ENCODE data around the gene FAM124B.

FAM124B gene

GRCh38 chr2:224379986-224380385 is 21.9 kb downstream of the FAM124B start:
- no peak for DNase-seq

DNA sequence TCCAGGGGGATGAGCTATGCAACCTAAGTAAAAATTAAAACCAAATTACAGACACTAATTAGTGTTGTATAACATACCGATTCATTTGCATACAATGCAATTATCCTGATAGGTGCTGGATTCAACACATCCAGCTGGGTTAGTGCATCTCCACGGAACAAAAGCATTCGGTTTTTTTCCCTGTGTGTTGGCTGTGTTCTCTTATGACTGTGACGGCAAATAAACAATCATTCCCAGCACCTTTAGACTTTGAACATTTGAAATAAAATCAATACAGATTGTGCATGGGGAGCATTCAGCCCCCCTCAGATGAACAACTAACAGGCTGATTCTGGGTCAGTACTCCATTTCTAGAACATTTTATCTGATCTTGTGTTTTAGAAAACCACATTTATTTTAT is 22.7 kb downstream of the FAM124B start:
- DNase-seq = no peak

- DNase-seq = no peak
These were observed 23.2 kb downstream of the FAM124B start for GRCh38 chr2:224378701-224379097.

DNA sequence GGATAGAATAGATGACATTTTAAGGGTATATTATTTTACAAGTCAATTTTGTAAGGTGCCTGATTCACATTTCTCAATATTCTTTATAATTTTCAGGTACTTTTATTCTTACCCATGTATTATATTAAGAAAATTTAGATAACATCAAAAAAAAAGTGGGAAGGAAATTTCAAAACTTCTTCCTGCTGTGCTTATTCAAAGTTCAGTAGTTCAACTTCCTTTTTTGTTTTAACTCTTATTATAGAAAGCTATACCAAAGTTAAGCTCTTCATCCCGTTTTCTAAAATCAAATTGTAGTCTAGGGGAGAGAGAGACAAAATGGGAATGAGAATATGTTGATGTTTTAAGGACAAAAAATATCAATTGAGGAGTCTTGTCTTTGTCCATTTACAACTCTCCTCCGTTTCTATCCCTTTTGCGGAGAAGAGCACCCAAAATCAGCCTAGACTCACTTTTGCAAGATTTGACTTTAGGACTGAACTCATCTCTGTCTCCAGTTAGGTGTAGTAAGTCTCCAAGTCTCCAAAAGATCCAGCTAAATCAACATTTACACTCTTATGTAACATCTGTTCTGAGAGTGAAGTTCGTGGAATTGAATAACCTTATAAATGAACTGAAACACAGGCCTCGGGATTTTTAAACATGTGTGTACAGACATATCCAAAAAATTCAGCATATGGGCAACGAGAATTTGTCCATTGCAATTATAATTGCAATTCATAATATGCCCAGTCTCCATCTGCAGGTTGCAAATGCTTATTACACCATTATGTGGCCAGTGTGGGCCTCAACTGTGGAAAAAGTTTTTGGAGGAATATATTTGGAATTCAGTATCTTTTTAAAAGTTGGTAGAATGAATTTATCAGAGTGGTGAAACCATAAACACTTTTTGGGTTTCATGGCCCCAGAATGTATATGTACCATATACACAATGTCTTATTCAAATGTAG is 23.9 kb downstream of the FAM124B start:
- no peak for DNase-seq

DNA sequence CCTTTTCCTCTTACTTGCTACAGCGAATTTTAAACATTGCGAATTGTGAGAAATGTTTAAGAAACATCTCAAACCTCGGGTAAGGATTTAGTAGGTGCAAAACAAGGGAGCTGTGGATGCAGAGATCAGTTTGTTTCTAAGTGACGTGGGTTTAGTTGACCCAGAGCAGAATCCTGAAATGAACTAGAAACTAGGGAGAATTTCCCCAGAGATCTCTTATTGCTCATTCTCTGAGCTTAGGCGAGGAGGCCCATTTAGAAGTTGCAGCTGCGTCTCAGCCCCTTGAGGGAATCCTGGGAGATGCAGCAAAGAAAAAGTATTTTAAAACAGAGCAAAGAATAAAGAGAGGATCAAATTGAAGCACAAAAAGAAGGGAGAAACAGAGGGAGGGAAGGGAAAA is 29.3 kb downstream of the FAM124B start:
- no peak for DNase-seq

DNA sequence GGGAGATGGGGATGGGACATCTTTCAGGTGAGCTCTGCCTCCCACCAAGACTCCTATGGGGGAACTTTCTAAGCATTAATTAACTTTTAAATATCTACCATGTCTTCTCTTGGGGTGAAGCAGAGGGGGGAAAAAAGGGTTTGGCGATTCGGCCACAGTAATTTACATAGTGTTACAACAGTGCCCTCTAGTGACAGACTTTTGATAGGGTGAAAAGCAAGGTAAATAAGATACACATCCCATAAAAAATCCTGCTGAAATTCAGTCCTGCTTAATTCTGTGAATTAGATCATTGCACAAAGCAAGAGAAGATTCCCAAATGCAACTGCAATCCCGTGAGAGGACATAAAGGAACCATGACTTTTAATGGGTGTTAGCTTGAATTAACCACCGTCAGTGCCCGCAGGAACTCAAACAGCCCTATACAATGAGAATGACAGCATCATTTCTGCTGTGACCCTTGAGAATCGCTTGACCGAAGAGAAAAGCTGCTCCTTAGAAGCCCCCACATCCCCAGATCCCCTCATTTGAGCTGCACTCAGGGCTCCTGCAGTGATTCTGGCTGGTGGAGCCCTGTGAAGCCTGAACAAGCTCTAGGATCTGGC is 32.8 kb downstream of the FAM124B start:
- no peak for DNase-seq

DNA sequence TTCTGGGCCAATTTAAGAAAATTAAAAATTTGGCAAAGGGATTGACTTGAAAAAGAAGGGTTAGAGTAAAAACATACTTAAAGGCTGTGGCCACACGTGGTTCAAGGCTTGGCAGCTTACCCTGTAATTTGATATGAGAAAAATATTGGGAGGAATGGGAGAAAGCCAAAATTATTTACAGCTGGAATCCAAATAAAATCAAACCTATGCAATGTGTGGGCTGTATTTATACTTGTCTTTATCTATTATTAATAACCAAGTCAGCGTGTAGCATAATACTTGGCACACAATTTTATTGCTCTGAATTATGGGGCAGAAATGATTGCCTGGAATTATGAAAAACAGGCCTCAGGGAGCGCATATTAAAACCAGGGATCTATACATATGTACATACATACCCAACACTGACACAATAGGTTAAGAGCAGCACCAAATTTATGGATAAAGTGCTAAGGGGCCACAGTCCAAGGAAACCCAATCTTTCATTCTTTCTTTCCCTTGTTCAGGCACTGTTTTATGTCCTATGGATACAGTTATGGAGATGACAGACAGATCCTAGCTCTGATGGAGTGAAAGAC is 35.6 kb downstream of the FAM124B start:
- no peak for DNase-seq

DNA sequence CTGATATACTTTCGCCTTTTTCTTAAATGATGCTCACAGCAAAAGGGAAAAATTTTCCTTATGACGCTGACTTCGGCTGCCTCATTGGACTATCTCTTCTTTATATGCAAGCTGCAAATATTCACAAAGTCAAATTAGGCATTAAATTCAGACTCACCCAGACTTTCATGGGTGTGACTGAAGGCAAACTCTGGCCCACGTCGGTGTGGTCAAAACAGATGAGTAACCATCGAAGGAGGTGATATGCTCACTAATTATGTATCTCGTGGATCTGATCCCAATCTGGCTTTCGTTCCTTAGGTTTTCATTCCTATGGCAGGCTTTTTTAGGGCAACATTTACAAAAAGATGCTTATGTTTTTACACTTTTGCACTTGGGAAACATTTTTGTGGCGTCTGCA is 36.6 kb downstream of the FAM124B start:
- no peak for DNase-seq

GRCh38 chr2:224363281-224363680 is 38.6 kb downstream of the FAM124B start:
- DNase-seq = no peak

GRCh38 chr2:224362094-224362493 is 39.8 kb downstream of the FAM124B start:
- no peak for DNase-seq

- DNase-seq = no peak
These were observed 41.1 kb downstream of the FAM124B start for GRCh38 chr2:224360801-224361251.

GRCh38 chr2:224359569-224359968 is 42.3 kb downstream of the FAM124B start:
- no peak for DNase-seq

GRCh38 chr2:224357098-224357901 is 44.6 kb downstream of the FAM124B start:
- DNase-seq = peak; percentile 8

- no peak for DNase-seq
These were observed 47.2 kb downstream of the FAM124B start for GRCh38 chr2:224354632-224355211.

- DNase-seq = no peak
These were observed 51.2 kb downstream of the FAM124B start for GRCh38 chr2:224350703-224351102.

DNA sequence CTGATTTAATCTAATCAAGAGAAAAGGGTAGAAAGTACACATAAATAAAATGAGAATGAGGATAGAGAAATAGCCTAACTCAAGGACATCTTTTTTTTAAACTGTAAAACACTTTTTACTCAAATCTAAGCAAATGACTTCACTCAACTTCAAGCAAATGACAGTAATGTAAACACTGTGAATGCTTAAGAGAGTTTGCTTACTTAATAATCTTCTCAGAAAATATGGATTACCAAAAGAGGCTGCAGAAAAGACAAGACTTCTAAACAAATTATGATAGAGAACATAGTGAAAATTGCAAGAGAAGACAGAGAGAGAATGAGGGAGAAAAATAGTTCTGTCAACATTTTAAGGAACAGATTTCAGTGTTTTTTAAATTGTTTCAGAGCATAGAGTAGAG is 52.5 kb downstream of the FAM124B start:
- DNase-seq = no peak

GRCh38 chr2:224347176-224348051 is 54.5 kb downstream of the FAM124B start:
- no peak for DNase-seq

- no peak for DNase-seq
These were observed 56.4 kb downstream of the FAM124B start for GRCh38 chr2:224345492-224345891.

- DNase-seq = no peak
These were observed 58.7 kb downstream of the FAM124B start for GRCh38 chr2:224343226-224343625.

DNA sequence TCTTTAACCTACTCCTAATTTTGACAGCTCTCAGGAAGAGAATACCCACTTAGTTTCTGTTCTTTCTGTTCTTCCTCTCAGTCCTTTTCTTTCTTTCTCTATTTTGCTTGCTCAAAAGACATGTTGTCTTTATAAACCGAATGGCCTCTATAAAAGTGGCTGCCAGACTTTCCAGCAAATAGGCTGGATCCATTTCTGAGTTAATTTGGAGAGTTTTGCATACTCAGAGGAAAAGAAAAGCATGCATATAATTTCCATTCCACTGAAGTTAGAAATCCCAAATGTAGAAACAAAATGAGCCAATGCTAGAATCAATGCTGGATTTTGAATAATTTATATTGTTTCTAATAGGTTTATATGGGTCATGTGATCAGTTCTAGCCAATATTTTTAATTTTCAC is 65.9 kb downstream of the FAM124B start:
- DNase-seq = no peak

DNA sequence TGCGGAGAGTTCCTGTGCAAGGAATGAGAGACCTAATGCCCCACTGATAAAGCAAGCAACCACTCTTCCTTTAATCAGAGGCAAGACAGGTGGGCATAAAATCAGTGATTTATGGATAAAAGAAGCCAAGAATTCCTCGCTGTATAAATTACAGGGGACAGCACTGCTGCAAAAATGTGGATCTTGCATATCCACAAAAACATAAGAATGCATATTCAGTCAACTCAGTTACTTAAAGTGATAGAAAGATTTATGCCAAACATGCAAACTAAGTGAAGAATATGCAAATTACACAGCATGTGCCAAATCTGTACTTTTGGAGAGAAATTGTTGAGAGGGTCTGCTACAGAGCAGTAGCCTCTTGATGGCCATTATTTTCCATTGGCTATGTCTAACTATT is 67.2 kb downstream of the FAM124B start:
- no peak for DNase-seq

All from effector CD8-positive, alpha-beta T cell (primary cell).